ENCODE data around the gene NDUFAF8. TPM values are rescaled to one million over a fixed set of nuclear protein-coding genes. Genes with fewer than 3 reads are reported as not detected.
A peak's percentile ranks its signal among the peaks of the same experiment; 100 is the strongest.

The NDUFAF8 gene
- total RNA-seq, 2 experiments from 2014 or later = 129 to 165 TPM

DNA sequence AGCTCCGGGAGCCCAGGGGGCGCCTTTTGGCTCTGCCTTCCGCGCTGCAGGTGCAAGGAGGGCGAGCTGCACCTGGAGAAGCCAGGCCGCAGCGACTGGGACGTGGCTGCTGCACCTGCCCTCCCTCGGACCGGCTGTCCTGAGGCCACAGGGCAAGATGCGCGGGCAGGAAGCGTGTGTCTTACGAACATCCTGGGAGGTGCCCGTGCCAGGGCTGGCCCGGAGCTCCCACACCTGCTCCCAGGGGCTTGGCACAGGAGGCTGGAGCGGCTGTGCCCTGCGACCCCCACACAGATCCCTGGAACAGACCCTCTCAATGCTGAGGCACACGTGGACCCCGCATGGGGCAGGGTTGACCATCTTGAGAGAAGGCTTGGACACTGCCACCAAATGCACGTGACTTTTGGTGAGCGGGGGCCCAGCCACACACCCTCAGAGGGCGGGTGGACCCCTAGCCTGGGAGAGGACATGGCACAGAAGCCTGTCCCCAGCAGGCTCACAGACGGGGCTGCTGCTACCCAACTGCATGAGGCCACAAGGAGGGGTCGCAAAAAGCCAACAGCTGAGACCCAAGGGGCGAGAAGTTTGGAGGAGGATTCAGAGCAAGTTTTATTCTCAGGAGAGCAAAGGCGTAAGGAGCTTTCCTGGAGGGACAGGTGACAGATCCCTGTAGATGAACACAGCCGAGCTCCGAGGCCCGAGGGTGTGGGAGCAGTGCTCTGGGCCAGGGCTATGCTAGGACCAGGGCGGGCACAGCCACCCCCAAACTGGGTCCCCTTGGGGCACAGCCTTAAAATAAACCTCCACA lies 11.4 kb downstream of the NDUFAF8 start:
- Histone ChIP-seq H3K4me1 (ENCODE audit: insufficient read depth, low read length, poor library complexity, severe bottlenecking) (peaks cover 39% of the 10 kb centered on the region), H3K4me3 (ENCODE audit: low read depth, low read length, poor library complexity, severe bottlenecking) (peak overlapping the region; percentile 57), H3K9me3 (ENCODE audit: low read length) (no peaks in the 10 kb centered on the region), H3K9me2 (ENCODE audit: insufficient read depth, low read length) (no peaks in the 10 kb centered on the region), H2AFZ (ENCODE audit: low read length) (no peak overlapping the region), H3K4me2 (ENCODE audit: low read length) (peak overlapping the region; percentile 76), H4K20me1 (ENCODE audit: insufficient read depth, low read length) (no peaks in the 10 kb centered on the region), H3K36me3 (ENCODE audit: insufficient read depth, low read length) (peaks cover 28% of the 10 kb centered on the region), H3K27ac (ENCODE audit: low read depth, low read length, poor library complexity, severe bottlenecking) (peak overlapping the region; percentile 94), H3K79me2 (ENCODE audit: insufficient read depth, low read depth, low read length) (no peaks in the 10 kb centered on the region)
- peak; percentile 68 for DNase-seq (ENCODE audit: low spot score)
- intact Hi-C loops (cut with micrococcal nuclease; ENCODE audit: unreplicated experiment) = loop anchor here (1.0 kb wide), 1 partner anchor 43 kb away; no protein-coding TSS in a partner anchor
- ChIA-PET CTCF (ENCODE audit: unreplicated experiment) (no interaction called here), POLR2A (interaction anchor here (0.6 to 1.2 kb wide), 3 partner anchors 23 to 267 kb away, joined by 3 read pairs; partner anchors contain the start of gene CEP131)
- 0 out of 2 replicates have a peak, but pooled peaks have one; percentile 48 for TF ChIP-seq CTCF (conservative IDR thresholded peaks at IDR 0.05; ENCODE audit: low read length)
- no peak for TF ChIP-seq EZH2phosphoT487 (IDR thresholded peaks at IDR 0.05; ENCODE audit: borderline replicate concordance, low read depth, low read length)
- BruUV-seq (replicated peaks) = no TSS peak

DNA sequence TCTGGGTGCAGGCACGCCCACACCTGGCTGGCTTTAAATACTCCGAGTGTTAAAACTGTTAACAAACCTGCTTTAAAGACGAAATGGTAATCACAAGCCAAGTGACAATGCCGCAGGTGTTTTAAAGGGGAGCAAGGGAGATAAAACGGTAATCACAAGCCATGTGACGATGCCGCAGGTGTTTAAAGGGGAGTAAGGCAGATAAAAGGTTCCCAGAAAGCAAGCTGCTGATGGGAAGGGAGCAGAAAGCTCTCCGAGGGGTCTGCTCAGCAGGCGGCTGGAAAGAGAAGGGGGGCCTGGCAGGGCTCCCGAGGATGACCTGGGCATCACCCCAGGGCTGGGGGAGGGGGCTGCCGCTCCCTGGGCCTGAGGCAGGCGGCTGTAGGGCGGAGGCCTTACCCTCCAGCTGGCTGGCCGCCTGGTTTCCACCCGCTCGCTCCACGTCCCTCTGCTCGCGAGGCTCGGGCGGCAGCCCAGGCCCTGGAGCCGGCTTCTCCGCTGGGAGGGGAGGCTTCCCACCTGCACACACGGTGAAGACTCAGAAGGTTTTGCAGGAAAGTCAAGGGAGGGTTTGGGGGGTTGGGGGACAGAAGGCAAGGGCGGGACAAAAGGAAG lies 12.1 kb downstream of the NDUFAF8 start:
- intact Hi-C loops (cut with micrococcal nuclease; ENCODE audit: unreplicated experiment) = loop anchor here (1.0 kb wide), 1 partner anchor 44 kb away; no protein-coding TSS in a partner anchor
- ChIA-PET CTCF (ENCODE audit: unreplicated experiment) (no interaction called here), POLR2A (interaction anchor here (0.6 to 1.2 kb wide), 3 partner anchors 24 to 267 kb away, joined by 3 read pairs; partner anchors contain the start of gene CEP131)
- DNase-seq (ENCODE audit: low spot score) = peak; percentile 88
- Histone ChIP-seq H4K20me1 (ENCODE audit: insufficient read depth, low read length) (no peaks in the 10 kb centered on the region), H3K79me2 (ENCODE audit: insufficient read depth, low read depth, low read length) (no peaks in the 10 kb centered on the region), H2AFZ (ENCODE audit: low read length) (no peak overlapping the region), H3K4me3 (ENCODE audit: low read depth, low read length, poor library complexity, severe bottlenecking) (peak overlapping the region; percentile 57), H3K4me1 (ENCODE audit: insufficient read depth, low read length, poor library complexity, severe bottlenecking) (peaks cover 39% of the 10 kb centered on the region), H3K27ac (ENCODE audit: low read depth, low read length, poor library complexity, severe bottlenecking) (peak overlapping the region; percentile 94), H3K9me3 (ENCODE audit: low read length) (no peaks in the 10 kb centered on the region), H3K36me3 (ENCODE audit: insufficient read depth, low read length) (peaks cover 21% of the 10 kb centered on the region), H3K4me2 (ENCODE audit: low read length) (peak overlapping the region; percentile 76), H3K9me2 (ENCODE audit: insufficient read depth, low read length) (no peaks in the 10 kb centered on the region)
- TSS peak; percentile 22 for BruUV-seq (replicated peaks)
- TF ChIP-seq EZH2phosphoT487 (IDR thresholded peaks at IDR 0.05; ENCODE audit: borderline replicate concordance, low read depth, low read length) = no peak
- no peak for TF ChIP-seq CTCF (conservative IDR thresholded peaks at IDR 0.05; ENCODE audit: low read length)
